HepG2 (cell line): ENCODE measurements around the gene EPHX1. TPM values are rescaled to one million over a fixed set of nuclear protein-coding genes. Genes with fewer than 3 reads are reported as not detected.
A peak's percentile ranks its signal among the peaks of the same experiment; 100 is the strongest.

ENCODE experiments used
- EP300 ChIP-seq, 3 experiments: sonication (generic) in 1 of 3; formaldehyde crosslinking in 1 of 3; IDR thresholded peaks; 2 replicates each; pipeline versions ENCODE4 v1.5.1 to v1.6.1; 2011 to 2020; ENCODE audit warnings: low read depth in 2 of 3, low read length in 2 of 3, borderline replicate concordance in 1 of 3, improper control_type of control experiment in 1 of 3, mild to moderate bottlenecking in 1 of 3, missing genetic modification reagents in 1 of 3, moderate library complexity in 1 of 3
- FOXP1 ChIP-seq, 2 experiments: fragments of 450-650 bp in 1 of 2; IDR thresholded peaks; 2 replicates each; pipeline ENCODE4 v1.6.1; 2017 to 2018; ENCODE audit warnings: antibody characterized with exemption in 1 of 2
- HDAC1 ChIP-seq: sonication (generic); formaldehyde crosslinking; IDR thresholded peaks from 2 replicates; pipeline ENCODE4 v1.5.1; 2020; ENCODE audit warnings: mild to moderate bottlenecking, missing genetic modification reagents
- MEF2D ChIP-seq: sonication (generic); formaldehyde crosslinking; IDR thresholded peaks from 2 replicates; pipeline ENCODE4 v1.5.1; 2020; ENCODE audit warnings: mild to moderate bottlenecking, missing genetic modification reagents
- MEIS1 ChIP-seq: sonication (generic); formaldehyde crosslinking; IDR thresholded peaks from 2 replicates; pipeline ENCODE4 v1.9.0; 2021; ENCODE audit warnings: mild to moderate bottlenecking, missing genetic modification reagents, moderate library complexity, borderline replicate concordance
- MIER2 ChIP-seq: IDR thresholded peaks from 2 replicates; pipeline ENCODE4 v1.6.1; 2016; ENCODE audit warnings: missing biosample characterization, missing genetic modification reagents
- PHF8 ChIP-seq: sonication (generic); formaldehyde crosslinking; IDR thresholded peaks from 2 replicates; pipeline ENCODE4 v1.5.0; 2020; ENCODE audit warnings: missing genetic modification reagents
- PITX1 ChIP-seq: sonication (generic); formaldehyde crosslinking; IDR thresholded peaks from 2 replicates; pipeline ENCODE4 v1.5.1; 2020; ENCODE audit warnings: mild to moderate bottlenecking, missing genetic modification reagents
- PRMT3 ChIP-seq: sonication (generic); formaldehyde crosslinking; IDR thresholded peaks from 2 replicates; pipeline ENCODE4 v1.8.1; 2022; ENCODE audit warnings: low read depth, mild to moderate bottlenecking, moderate library complexity, missing genetic modification reagents, borderline replicate concordance
- THAP9 ChIP-seq: sonication (generic); formaldehyde crosslinking; IDR thresholded peaks from 2 replicates; pipeline ENCODE4; 2020; ENCODE audit warnings: missing genetic modification reagents, mild to moderate bottlenecking, borderline replicate concordance
- UBTF ChIP-seq: sonication (generic); formaldehyde crosslinking; IDR thresholded peaks from 2 replicates; pipeline ENCODE4 v1.4.0; 2020; ENCODE audit warnings: mild to moderate bottlenecking, missing genetic modification reagents
- YEATS4 ChIP-seq: sonication (generic); formaldehyde crosslinking; IDR thresholded peaks from 2 replicates; pipeline ENCODE4 v1.4.0; 2020; ENCODE audit warnings: missing genetic modification reagents, borderline replicate concordance
- ZBTB34 ChIP-seq: sonication (generic); formaldehyde crosslinking; IDR thresholded peaks from 2 replicates; pipeline ENCODE4 v1.8.0; 2022; ENCODE audit warnings: mild to moderate bottlenecking, missing genetic modification reagents
- ZBTB7B ChIP-seq: sonication (generic); formaldehyde crosslinking; IDR thresholded peaks from 2 replicates; pipeline ENCODE4 v1.4.0; 2020; ENCODE audit warnings: missing genetic modification reagents
- ZFP36 ChIP-seq: fragments of 150-350 bp; IDR thresholded peaks from 2 replicates; pipeline ENCODE4 v1.6.1; 2018; ENCODE audit warnings: borderline replicate concordance, low read length, low read depth; ENCODE audit not compliant: partially characterized antibody
- ZFY ChIP-seq: sonication (generic); formaldehyde crosslinking; IDR thresholded peaks from 2 replicates; pipeline ENCODE4 v1.4.0; 2020; ENCODE audit warnings: missing genetic modification reagents
- ZNF264 ChIP-seq: sonication (generic); formaldehyde crosslinking; IDR thresholded peaks from 2 replicates; pipeline ENCODE4 v1.4.0; 2020; ENCODE audit warnings: missing genetic modification reagents
- ZNF431 ChIP-seq: sonication (generic); formaldehyde crosslinking; IDR thresholded peaks from 2 replicates; pipeline ENCODE4 v1.9.0; 2022; ENCODE audit warnings: missing genetic modification reagents, low read depth, mild to moderate bottlenecking, borderline replicate concordance
- ZNF563 ChIP-seq: sonication (generic); formaldehyde crosslinking; IDR thresholded peaks from 2 replicates; pipeline ENCODE4 v1.8.0; 2022; ENCODE audit warnings: mild to moderate bottlenecking, moderate library complexity, missing genetic modification reagents
- ZNF781 ChIP-seq: sonication (generic); formaldehyde crosslinking; IDR thresholded peaks from 2 replicates; pipeline ENCODE4 v1.5.1; 2020; ENCODE audit warnings: borderline replicate concordance, mild to moderate bottlenecking, missing genetic modification reagents; ENCODE audit errors: not compliant biosample characterization
- ZNF790 ChIP-seq: sonication (generic); formaldehyde crosslinking; IDR thresholded peaks from 2 replicates; pipeline ENCODE4 v1.8.0; 2022; ENCODE audit warnings: missing genetic modification reagents, mild to moderate bottlenecking, borderline replicate concordance
- ZNF792 ChIP-seq: IDR thresholded peaks from 2 replicates; pipeline ENCODE4 v1.6.1; 2016
- polyA plus RNA-seq, 8 experiments: library from polyadenylated mRNA; depleted of rRNA in 3 of 8; stranded (reverse) in 7 of 8; unstranded in 1 of 8; fragments of >200 nt; fragmentation: Illumina TruSeq in 4 of 8; extraction: Trizol in 4 of 8; gene quantifications; 2 replicates each; pipeline versions ENCODE4 v1.2.1 to v1.2.3, GENCODE V29; 2011 to 2016; ENCODE audit warnings: low read depth in 4 of 8, missing spikeins in 1 of 8, mixed read lengths in 1 of 8; ENCODE audit not compliant: insufficient read depth in 1 of 8
- total RNA-seq, 5 experiments: library from RNA; depleted of rRNA; stranded (reverse); fragments of >200 nt; fragmentation: Illumina TruSeq; extraction: Trizol; gene quantifications; 2 replicates each; pipeline ENCODE4 v1.2.3, GENCODE V29; 2016; ENCODE audit warnings: low read depth in 1 of 5

EPHX1 gene
- total and polyA plus RNA-seq, 2 of the 13 experiments (the other 11 are each of a cell fraction or from before 2014, with no cell fraction given), result 27.7 to 36.5 TPM

GRCh38 chr1:225825078-225825477 lies 15.2 kb downstream of the EPHX1 start (continued):
- TF ChIP-seq ZBTB34 (CRISPR knock-in tag) (0 out of 2 replicates have a peak, but pooled peaks have one; percentile 48), MIER2 (CRISPR knock-in tag) (0 out of 2 replicates have a peak, but pooled peaks have one; percentile 37), HDAC1 (peak; percentile 94), ZNF790 (no peak), ZNF792 (CRISPR knock-in tag) (peak; percentile 92; the same call in 1 of the 2 replicates), YEATS4 (CRISPR knock-in tag) (peak; percentile 77; the same call in 1 of the 2 replicates), PITX1 (peak; percentile 31; the same call in 1 of the 2 replicates), PHF8 (peak; percentile 45; the same call in 1 of the 2 replicates), MEIS1 (0 out of 2 replicates have a peak, but pooled peaks have one; percentile 81), ZNF781 (CRISPR knock-in tag) (peak; percentile 9), ZFP36 (peak; percentile 44), UBTF (0 out of 2 replicates have a peak, but pooled peaks have one; percentile 40), ZNF431 (CRISPR knock-in tag) (no peak), ZNF563 (CRISPR knock-in tag) (no peak), MEF2D (CRISPR knock-in tag) (no peak), ZBTB7B (CRISPR knock-in tag) (peak; percentile 59; the same call in 1 of the 2 replicates), EP300 (IDR thresholded peaks at IDR 0.05; ENCODE audit: low read depth in 2 of 2, low read length in 2 of 2) (peak in 1 of 2 experiments; percentile 72; a peak in 2 of 4 replicates), EP300 (CRISPR knock-in tag; IDR thresholded peaks at IDR 0.05; ENCODE audit: borderline replicate concordance) (peak; percentile 48; the same call in 1 of the 2 replicates), PRMT3 (CRISPR knock-in tag) (no peak), ZNF264 (peak; percentile 70; the same call in 1 of the 2 replicates), THAP9 (CRISPR knock-in tag) (no peak), FOXP1 (IDR thresholded peaks at IDR 0.05) (no peak), FOXP1 (CRISPR knock-in tag; IDR thresholded peaks at IDR 0.05) (0 out of 2 replicates have a peak, but pooled peaks have one; percentile 28), ZFY (CRISPR knock-in tag) (peak; percentile 77)
